ENCODE data around the gene SF3A2.

SF3A2 gene

DNA sequence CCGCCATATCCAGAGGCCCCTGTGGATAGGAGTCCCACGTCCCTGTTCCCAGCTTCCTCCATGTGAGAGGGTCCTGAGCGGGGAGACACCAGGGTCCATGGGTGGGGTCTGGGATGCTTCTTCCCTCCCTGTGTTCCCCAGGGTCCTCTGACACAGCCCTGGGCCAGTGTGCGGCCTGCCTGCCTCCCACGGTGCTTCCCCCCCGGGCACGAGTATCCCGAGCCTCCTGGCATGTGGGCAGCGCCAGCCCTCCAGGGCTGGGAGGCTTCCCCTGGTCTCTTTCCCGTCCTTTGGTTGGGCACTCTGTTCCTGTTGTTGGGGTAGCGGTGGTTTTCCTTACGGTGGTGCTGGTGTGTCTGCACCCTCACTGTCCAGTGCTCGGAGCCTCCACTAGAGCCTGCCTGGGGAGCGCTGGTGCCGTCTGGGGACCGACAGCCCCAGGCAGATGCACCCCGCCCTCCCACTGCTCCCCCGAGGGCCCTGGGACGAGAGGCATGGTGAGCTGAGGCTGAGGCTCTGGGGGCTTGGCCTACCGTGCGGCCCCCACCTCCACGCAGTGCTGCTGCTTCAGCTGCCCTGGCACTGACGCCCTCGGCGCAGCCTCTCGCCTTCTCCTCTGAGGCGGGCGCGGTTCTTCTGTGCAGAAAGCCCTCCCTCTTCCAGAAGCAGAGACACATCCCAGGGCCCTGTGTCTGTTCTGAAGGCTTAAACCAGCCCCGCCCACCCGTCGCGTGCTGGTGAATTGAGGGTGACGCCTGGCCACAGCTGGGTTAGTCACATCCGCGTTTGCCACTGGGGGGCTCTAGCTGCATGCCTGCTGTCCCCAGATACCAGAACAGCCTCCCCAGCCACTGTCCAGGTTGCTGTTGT is 28.4 kb upstream of the SF3A2 start:
- DNase-seq (ENCODE audit: low spot score) = no peak

GRCh38 chr19:2208975-2209374 is 27.6 kb upstream of the SF3A2 start:
- no peak for DNase-seq (ENCODE audit: low spot score)

DNA sequence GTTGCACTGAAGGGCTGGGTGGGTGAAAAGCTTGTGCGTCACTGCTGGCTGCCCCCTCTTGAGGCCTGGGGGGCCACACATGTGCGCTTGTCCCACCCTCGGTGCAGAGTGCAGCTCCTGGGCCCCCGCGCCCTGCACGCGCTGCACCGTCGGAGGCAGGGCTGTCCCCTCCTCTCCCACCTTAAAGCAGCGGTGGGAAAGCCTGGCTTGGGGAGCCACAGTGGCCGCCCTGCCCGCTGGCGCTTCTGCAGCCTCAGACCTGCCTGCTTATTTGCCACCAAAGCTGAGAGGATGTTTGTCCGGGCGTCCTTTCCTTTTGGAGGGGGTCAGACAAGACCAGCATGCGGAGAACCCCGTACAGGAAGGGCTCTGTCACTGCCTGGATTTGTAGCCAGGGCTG is 27.2 kb upstream of the SF3A2 start:
- no peak for DNase-seq (ENCODE audit: low spot score)

DNA sequence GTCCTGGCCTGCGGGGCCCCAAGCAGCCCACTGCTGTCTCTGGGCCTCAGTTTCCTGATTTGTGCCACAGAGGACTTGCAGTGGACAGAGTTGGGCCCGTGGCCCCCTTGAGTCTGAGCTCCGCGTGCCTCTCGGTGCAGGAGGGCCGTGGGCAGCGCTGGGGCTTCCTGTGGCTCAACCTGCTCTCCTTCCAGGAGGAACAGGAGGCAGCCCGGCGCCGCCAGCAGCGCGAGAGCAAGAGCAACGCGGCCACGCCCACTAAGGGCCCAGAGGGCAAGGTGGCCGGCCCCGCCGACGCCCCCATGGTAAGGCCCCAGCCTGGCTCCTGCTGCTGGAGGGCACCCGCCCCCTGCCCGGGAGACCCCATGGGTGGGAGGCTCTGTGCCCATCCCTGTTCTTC is 26.4 kb upstream of the SF3A2 start:
- DNase-seq (ENCODE audit: low spot score) = no peak

DNA sequence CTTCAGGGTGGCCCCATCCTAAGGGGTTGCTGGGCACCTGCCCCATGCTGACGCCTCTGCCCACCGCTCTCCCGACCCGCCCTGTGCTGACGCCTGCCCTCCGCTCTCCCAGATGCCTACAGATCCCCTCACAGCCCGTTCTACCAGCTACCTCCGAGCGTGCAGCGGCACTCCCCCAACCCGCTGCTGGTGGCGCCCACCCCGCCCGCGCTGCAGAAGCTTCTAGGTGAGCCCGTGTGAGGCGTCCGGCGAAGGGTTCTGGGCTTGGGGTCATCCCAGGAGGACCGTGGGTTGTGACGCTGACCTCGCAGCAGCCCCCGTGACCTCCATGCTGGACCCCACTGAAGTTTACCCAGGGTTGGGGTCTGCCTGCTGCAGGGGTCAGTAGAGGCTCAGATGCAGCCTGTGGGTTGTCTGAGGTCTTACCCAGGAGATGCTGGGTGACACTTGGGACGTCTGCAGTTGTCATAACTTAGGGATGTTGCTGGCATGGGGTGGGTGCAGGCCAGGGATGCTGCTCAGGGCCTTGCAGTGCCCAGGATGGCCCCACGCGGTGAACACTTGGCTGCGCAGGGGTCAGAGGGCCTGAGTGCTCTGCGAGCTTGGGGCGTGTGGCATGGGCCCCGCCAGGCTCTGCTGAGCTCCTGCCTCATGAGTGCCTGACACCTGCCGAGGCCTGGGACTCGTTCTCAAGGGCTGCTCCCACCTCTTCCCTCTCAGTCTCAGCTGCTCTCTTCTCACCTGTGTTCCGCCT is 25.5 kb upstream of the SF3A2 start:
- DNase-seq (ENCODE audit: low spot score) = no peak

DNA sequence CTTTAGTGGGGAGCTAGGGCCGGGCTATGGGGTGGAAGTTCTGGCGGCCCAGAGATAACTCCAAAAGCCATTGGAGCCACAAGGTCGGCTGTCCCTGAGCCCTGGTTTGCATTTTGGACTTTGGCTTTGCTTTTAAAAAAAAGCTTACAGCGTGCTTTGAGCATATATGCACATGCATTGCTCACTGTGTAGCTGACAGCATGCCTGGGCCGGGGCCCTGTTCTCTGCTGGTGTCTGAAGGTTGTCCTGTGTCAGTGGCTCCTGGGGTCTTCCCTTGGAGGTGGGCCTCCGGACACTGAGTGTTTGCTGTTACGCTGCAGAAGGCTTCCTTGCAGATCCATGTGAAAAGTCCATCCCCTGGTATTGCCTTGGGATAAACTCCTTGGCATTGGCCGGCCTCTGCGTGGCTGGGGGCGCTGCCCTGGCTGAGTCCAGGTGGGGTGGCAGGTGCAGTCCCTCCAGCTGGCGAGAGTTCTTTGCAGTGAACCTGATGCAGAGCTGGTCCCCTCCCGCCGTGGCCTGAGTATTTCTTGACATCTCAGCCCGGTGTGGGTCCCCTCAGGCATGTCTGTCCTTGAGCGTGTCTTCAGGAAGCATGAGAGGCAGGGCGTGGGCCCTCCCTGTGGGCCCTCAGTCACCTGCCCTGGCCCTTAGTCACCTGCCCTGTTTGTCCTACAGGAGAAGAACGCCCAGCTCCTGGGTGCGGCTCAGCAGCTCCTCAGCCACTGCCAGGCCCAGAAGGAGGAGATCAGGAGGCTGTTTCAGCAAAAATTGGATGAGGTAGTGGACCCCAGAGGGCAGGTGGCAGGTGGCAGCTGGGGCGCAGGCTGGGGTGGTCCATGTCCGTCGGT is 23.5 kb upstream of the SF3A2 start:
- peak; percentile 46 for DNase-seq (ENCODE audit: low spot score)

GRCh38 chr19:2213799-2214198 is 22.8 kb upstream of the SF3A2 start:
- no peak for DNase-seq (ENCODE audit: low spot score)

- DNase-seq (ENCODE audit: low spot score) = no peak
Observed at GRCh38 chr19:2214251-2214650, 22.4 kb upstream of the SF3A2 start.

- no peak for DNase-seq (ENCODE audit: low spot score)
Observed at GRCh38 chr19:2215281-2215751, 21.3 kb upstream of the SF3A2 start.

GRCh38 chr19:2216361-2217225 is 20.0 kb upstream of the SF3A2 start:
- DNase-seq (ENCODE audit: low spot score) = no peak

- no peak for DNase-seq (ENCODE audit: low spot score)
Observed at GRCh38 chr19:2217591-2217990, 19.0 kb upstream of the SF3A2 start.

- no peak for DNase-seq (ENCODE audit: low spot score)
Observed at GRCh38 chr19:2219726-2220125, 16.9 kb upstream of the SF3A2 start.

DNA sequence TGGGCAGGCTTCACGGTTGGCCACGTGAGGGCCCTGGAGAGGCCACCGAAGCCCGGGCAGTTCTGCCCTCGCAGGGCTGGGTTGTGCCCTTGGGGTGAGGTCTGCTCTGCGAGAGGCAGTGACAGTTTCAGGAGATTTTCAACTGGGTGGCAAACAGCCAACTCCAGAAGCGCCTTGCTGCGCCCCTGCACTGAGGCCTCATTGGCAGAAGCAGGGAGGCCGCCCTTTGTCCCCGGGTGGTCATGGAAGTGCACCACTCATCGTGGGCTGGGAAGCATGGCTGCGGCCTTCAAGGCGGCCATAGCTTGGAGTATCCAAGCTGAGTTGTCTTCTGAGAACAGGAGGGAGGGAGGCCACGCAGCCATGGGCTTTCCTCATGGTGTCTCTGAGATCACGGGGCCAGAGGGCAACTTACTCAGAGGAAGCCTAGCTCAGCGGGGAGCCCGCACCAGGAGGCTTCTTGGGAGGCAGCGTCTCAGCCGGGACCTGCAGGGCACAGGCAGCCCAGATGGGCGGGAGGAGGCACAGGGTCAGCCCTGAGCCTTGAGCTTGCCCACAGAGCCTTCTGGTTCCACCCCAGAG is 15.3 kb upstream of the SF3A2 start:
- DNase-seq (ENCODE audit: low spot score) = no peak

DNA sequence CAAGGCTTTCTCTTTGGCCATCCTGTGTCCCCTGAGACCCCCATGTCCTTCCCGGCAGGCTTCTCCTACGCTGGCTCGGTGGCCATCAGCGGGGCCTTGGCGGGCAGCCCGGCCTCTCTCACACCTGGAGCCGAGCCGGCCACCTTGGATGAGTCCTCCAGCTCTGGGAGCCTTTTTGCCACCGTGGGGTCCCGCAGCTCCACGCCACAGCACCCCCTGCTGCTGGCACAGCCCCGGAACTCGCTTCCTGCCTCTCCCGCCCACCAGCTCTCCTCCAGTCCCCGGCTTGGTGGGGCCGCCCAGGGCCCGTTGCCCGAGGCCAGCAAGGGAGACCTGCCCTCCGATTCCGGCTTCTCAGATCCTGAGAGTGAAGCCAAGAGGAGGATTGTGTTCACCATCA is 14.7 kb upstream of the SF3A2 start:
- no peak for DNase-seq (ENCODE audit: low spot score)

- no peak for DNase-seq (ENCODE audit: low spot score)
Observed at GRCh38 chr19:2223391-2223790, 13.2 kb upstream of the SF3A2 start.

- no peak for DNase-seq (ENCODE audit: low spot score)
Observed at GRCh38 chr19:2223959-2224358, 12.7 kb upstream of the SF3A2 start.

- DNase-seq (ENCODE audit: low spot score) = no peak
Observed at GRCh38 chr19:2224754-2225349, 11.8 kb upstream of the SF3A2 start.

DNA sequence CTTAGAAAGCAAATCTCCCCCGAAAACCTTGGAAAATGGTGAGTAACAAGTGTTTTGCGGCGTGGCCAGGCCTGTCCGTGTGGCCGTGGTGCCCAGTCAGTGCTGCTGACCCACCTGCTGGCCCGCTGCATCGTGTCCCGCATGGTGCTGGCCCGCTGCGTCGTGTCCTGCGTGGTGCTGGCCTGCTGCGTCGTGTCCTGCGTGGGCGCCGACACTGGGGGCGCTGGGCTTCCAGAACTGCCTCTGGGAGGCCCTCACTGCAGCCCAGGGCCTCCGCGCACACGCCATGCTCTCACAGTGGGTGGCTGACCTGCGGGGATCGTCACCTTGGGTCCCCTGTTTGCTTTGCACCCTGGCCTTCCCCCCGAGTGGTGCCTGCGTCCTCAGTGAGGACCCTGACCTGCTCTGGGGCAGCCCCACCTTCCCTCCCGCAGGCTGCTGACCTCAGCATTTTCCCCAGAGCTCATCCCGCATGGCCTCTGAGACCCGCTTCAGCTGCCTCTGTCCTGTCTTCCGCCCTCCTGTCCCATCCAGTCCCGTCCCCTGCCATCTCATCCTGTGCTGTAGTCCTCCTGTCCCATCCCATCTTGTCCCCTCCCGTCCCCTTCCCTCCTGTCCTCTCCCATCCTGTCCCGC is 11.1 kb upstream of the SF3A2 start:
- no peak for DNase-seq (ENCODE audit: low spot score)

DNA sequence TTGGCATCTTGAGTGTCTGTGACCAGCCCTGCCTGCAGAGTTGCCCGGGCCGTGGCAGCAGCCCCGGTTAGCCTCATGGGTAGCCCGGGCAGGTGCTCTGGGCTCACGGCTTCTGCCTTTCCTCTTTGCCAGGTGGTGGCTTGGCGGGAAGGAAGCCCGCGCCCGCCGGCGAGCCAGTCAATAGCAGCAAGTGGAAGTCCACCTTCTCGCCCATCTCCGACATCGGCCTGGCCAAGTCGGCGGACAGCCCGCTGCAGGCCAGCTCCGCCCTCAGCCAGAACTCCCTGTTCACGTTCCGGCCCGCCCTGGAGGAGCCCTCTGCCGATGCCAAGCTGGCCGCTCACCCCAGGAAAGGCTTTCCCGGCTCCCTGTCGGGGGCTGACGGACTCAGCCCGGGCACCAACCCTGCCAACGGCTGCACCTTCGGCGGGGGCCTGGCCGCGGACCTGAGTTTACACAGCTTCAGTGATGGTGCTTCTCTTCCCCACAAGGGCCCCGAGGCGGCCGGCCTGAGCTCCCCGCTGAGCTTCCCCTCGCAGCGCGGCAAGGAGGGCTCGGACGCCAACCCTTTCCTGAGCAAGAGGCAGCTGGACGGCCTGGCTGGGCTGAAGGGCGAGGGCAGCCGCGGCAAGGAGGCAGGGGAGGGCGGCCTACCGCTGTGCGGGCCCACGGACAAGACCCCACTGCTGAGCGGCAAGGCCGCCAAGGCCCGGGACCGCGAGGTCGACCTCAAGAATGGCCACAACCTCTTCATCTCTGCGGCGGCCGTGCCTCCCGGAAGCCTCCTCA is 10.4 kb upstream of the SF3A2 start:
- no peak for DNase-seq (ENCODE audit: low spot score)

Data from HuH-7 (cell line).